NB4 (cell line): ENCODE results near the gene UBR3.

ENCODE experiments used
- CTCF ChIP-seq: IDR thresholded peaks from one replicate; pipeline ENCODE4 v1.5.1; 2012; ENCODE audit warnings: low read depth, low read length
- MYC ChIP-seq: IDR thresholded peaks from 2 replicates; pipeline ENCODE4 v1.6.1; 2011; ENCODE audit warnings: low read depth, low read length
- POLR2A ChIP-seq: IDR thresholded peaks from 2 replicates; pipeline ENCODE4 v1.6.1; 2011; ENCODE audit warnings: mild to moderate bottlenecking; ENCODE audit not compliant: insufficient read length; ENCODE audit errors: extremely low read depth

GRCh38 chr2:170009209-170009608 lies 182.0 kb downstream of the UBR3 start:
- TF ChIP-seq CTCF, result no peak
- TF ChIP-seq MYC, result no peak
- TF ChIP-seq POLR2A, result no peak
